GM12878 (cell line): Measurements from ENCODE around the gene NCLN.

ENCODE experiments used
- EZH2 ChIP-seq: IDR thresholded peaks from 2 replicates; pipeline ENCODE4 v1.6.1; 2012; ENCODE audit warnings: low read depth, mild to moderate bottlenecking, control low read depth, inconsistent platforms, low read length, borderline replicate concordance; ENCODE audit not compliant: control insufficient read depth
- JUND ChIP-seq: IDR thresholded peaks from 2 replicates; pipeline ENCODE4 v1.6.1; 2012; ENCODE audit warnings: low read depth, mild to moderate bottlenecking, low read length, improper control_type of control experiment, moderate library complexity
- SP1 ChIP-seq: IDR thresholded peaks from one replicate; pipeline ENCODE4 v1.6.1; 2011; ENCODE audit warnings: low read depth, low read length
- SUPT20H ChIP-seq: IDR thresholded peaks from 2 replicates; pipeline ENCODE4 v1.6.1; 2011; ENCODE audit warnings: low read depth, mild to moderate bottlenecking, low read length, moderate library complexity, borderline replicate concordance; ENCODE audit not compliant: control insufficient read depth
- TCF7 ChIP-seq: IDR thresholded peaks from 2 replicates; pipeline ENCODE4 v1.6.1; 2014; ENCODE audit warnings: antibody characterized with exemption, borderline replicate concordance
- TF ChIP-seq, protein P1 (sequence below): IDR thresholded peaks from 2 replicates; pipeline ENCODE4 v1.6.1; 2011; ENCODE audit warnings: low read depth, low read length, improper control_type of control experiment, borderline replicate concordance

DNA sequence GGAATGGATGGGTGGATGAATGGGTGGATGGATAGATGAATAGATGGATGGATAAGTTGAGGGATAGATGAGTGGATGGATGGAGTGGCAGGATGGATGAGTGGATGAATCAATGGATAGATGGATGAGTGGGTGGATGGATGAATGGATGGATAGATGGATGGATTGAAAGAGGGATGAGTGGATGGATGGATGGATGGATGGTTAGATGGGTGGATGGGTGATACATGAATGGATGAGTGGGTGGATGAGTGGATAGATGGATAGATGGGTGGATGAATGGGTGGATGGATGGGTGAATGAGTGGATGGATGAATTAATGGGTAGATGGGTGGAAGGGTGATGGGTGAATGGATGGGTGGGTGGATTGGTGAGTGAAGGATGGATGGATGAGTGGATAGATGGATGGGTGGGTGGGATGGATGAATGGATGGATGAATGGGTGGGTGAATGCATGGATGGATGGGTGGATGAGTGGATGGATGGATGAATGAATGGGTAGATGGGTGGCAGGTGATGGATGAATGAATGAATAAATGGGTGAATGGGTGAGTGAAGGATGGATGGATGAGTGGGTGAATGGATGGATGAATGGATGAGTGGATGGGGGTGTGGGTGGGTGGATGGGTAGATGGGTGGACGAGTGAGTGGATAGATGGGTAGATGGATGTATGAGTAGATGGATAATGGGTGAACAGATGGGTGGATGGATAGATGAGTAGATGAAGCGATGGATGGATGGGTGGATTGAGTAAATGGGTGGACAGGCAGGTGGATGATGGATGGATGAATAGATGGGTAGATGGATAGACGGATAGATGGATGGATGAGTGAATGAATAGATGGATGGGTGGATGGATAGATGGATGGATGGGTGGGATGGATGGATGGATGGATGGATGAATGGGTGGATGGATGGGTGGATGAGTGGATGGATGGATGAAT is 32.2 kb upstream of the NCLN start:
- TF ChIP-seq EZH2 = no peak
- TF ChIP-seq, protein P1, sequence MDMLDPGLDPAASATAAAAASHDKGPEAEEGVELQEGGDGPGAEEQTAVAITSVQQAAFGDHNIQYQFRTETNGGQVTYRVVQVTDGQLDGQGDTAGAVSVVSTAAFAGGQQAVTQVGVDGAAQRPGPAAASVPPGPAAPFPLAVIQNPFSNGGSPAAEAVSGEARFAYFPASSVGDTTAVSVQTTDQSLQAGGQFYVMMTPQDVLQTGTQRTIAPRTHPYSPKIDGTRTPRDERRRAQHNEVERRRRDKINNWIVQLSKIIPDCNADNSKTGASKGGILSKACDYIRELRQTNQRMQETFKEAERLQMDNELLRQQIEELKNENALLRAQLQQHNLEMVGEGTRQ = no peak
- no peak for TF ChIP-seq SP1
- TF ChIP-seq TCF7 = no peak
- TF ChIP-seq SUPT20H = no peak
- TF ChIP-seq JUND = no peak
